GM23338 (cell line): ENCODE measurements around the gene RUVBL1. TPM values are rescaled to one million over a fixed set of nuclear protein-coding genes. Genes with fewer than 3 reads are reported as not detected.

Experiments used
- ATAC-seq: fragments of 200-7000 bp; cut with Tn5 transposase; 3 replicates; pipeline ENCODE4 v1.9.1; 2020
- DNase-seq: peaks from one replicate; pipeline ENCODE4 v3.0.0-alpha.2; 2015; ENCODE audit warnings: low spot score
- H2AFZ ChIP-seq: fragments of 200-600 bp; sonication (generic); 2 replicates; pipeline ENCODE4 v1.8.0; 2016; ENCODE audit warnings: antibody characterized with exemption, mild to moderate bottlenecking, moderate library complexity
- H3F3A ChIP-seq: fragments of 200-600 bp; sonication (generic); replicated peaks from 2 replicates; pipeline ENCODE4 v1.8.0; 2017; ENCODE audit warnings: antibody characterized with exemption, mixed run types, low read depth
- H3K27ac ChIP-seq: fragments of 200-600 bp; sonication (generic); 2 replicates; pipeline ENCODE4 v1.6.1; 2016; ENCODE audit warnings: low read depth
- H3K27me3 ChIP-seq: fragments of 200-600 bp; sonication (generic); 2 replicates; pipeline ENCODE4 v1.8.0; 2016; ENCODE audit warnings: mild to moderate bottlenecking, mixed run types, moderate library complexity; ENCODE audit not compliant: insufficient read depth
- H3K36me3 ChIP-seq: fragments of 200-600 bp; sonication (generic); 2 replicates; pipeline ENCODE4 v1.8.0; 2016; ENCODE audit warnings: mild to moderate bottlenecking; ENCODE audit not compliant: insufficient read depth
- H3K4me1 ChIP-seq: fragments of 200-600 bp; sonication (generic); 2 replicates; pipeline ENCODE4 v1.8.0; 2016; ENCODE audit warnings: mild to moderate bottlenecking, moderate library complexity; ENCODE audit not compliant: insufficient read depth
- H3K4me2 ChIP-seq: fragments of 200-600 bp; sonication (generic); 2 replicates; pipeline ENCODE4 v1.7.1; 2017; ENCODE audit warnings: mixed run types
- H3K4me3 ChIP-seq: fragments of 200-600 bp; sonication (generic); 2 replicates; pipeline ENCODE4 v1.6.1; 2016; ENCODE audit warnings: mixed run types
- H3K79me2 ChIP-seq: fragments of 200-600 bp; sonication (generic); replicated peaks from 2 replicates; pipeline ENCODE4 v1.8.0; 2017; ENCODE audit warnings: mild to moderate bottlenecking; ENCODE audit not compliant: insufficient read depth
- H3K9me2 ChIP-seq: fragments of 200-600 bp; sonication (generic); 2 replicates; pipeline ENCODE4 v1.8.0; 2017; ENCODE audit not compliant: insufficient read depth
- H4K20me1 ChIP-seq: fragments of 200-600 bp; sonication (generic); replicated peaks from 2 replicates; pipeline ENCODE4 v1.8.0; 2017; ENCODE audit warnings: mild to moderate bottlenecking; ENCODE audit not compliant: insufficient read depth
- H3K27ac Mint-ChIP-seq: 2 replicates; pipeline ENCODE4 v1.8.0; 2020; ENCODE audit warnings: inconsistent platforms, mild to moderate bottlenecking, moderate library complexity, mixed read lengths
- H3K27me3 Mint-ChIP-seq: 3 replicates; pipeline ENCODE4 v1.8.0; 2022; ENCODE audit warnings: low read depth, mild to moderate bottlenecking, moderate library complexity, mixed read lengths, inconsistent platforms; ENCODE audit not compliant: insufficient read depth, poor library complexity
- H3K36me3 Mint-ChIP-seq: 3 replicates; pipeline ENCODE4 v1.8.0; 2021; ENCODE audit warnings: low read depth, mild to moderate bottlenecking, inconsistent platforms, moderate library complexity, mixed read lengths
- H3K4me1 Mint-ChIP-seq: 3 replicates; pipeline ENCODE4 v1.8.0; 2020; ENCODE audit warnings: mild to moderate bottlenecking, inconsistent platforms, mixed read lengths
- H3K4me3 Mint-ChIP-seq: 3 replicates; pipeline ENCODE4 v1.8.0; 2021; ENCODE audit warnings: moderate library complexity, mild to moderate bottlenecking, inconsistent platforms, mixed read lengths
- H3K9me3 Mint-ChIP-seq: 3 replicates; pipeline ENCODE4 v1.8.0; 2020; ENCODE audit warnings: moderate library complexity, mild to moderate bottlenecking, inconsistent platforms, mixed read lengths
- CREB1 ChIP-seq: fragments of 250-450 bp; sonication (Bioruptor Pico); IDR thresholded peaks from 2 replicates; pipeline ENCODE4 v1.5.0; 2020; ENCODE audit warnings: low read depth, mild to moderate bottlenecking, moderate library complexity
- CTCF ChIP-seq, 2 experiments: fragments of 200-600 bp in 1 of 2; sonication (generic) in 1 of 2; conservative IDR thresholded peaks; 2 replicates each; pipeline versions ENCODE4 v1.5.1 to v1.6.1; 2016 to 2017; ENCODE audit warnings: antibody characterized with exemption in 2 of 2, low read depth in 2 of 2, mild to moderate bottlenecking in 2 of 2, moderate library complexity in 1 of 2
- ETS1 ChIP-seq: IDR thresholded peaks from 2 replicates; pipeline ENCODE4 v1.6.1; 2016; ENCODE audit warnings: antibody characterized with exemption
- EZH2 ChIP-seq: fragments of 200-600 bp; sonication (generic); IDR thresholded peaks from one replicate; pipeline ENCODE4 v1.8.0; 2017; ENCODE audit warnings: antibody characterized with exemption, mild to moderate bottlenecking, low read depth; ENCODE audit not compliant: unreplicated experiment
- EZH2phosphoT487 ChIP-seq: fragments of 200-600 bp; sonication (generic); IDR thresholded peaks from one replicate; pipeline ENCODE4 v1.8.1; 2018; ENCODE audit warnings: antibody characterized with exemption; ENCODE audit not compliant: unreplicated experiment
- JUNB ChIP-seq: IDR thresholded peaks from one replicate; pipeline ENCODE4 v1.6.1; 2016; ENCODE audit warnings: antibody characterized with exemption; ENCODE audit not compliant: unreplicated experiment
- NANOG ChIP-seq: IDR thresholded peaks from 2 replicates; pipeline ENCODE4 v1.6.1; 2016; ENCODE audit warnings: antibody characterized with exemption, borderline replicate concordance
- POLR2AphosphoS5 ChIP-seq: IDR thresholded peaks from 2 replicates; pipeline ENCODE4 v1.6.1; 2016; ENCODE audit warnings: antibody characterized with exemption, low read depth
- REST ChIP-seq: IDR thresholded peaks from one replicate; pipeline ENCODE4 v1.6.1; 2018; ENCODE audit warnings: antibody characterized with exemption; ENCODE audit not compliant: unreplicated experiment
- STAT1 ChIP-seq: IDR thresholded peaks from one replicate; pipeline ENCODE4 v1.6.1; 2016; ENCODE audit warnings: antibody characterized with exemption; ENCODE audit not compliant: unreplicated experiment
- ZNF114 ChIP-seq: fragments of 250-450 bp; sonication (Bioruptor Pico); IDR thresholded peaks from 2 replicates; pipeline ENCODE4 v1.5.0; 2020; ENCODE audit warnings: mild to moderate bottlenecking, moderate library complexity
- ZNF331 ChIP-seq: fragments of 250-450 bp; sonication (Bioruptor Pico); IDR thresholded peaks from 2 replicates; pipeline ENCODE4 v1.5.0; 2020; ENCODE audit warnings: low read depth, mild to moderate bottlenecking, moderate library complexity
- ZNF462 ChIP-seq: fragments of 250-450 bp; sonication (Bioruptor Pico); IDR thresholded peaks from 2 replicates; pipeline ENCODE4 v1.5.0; 2020; ENCODE audit warnings: mild to moderate bottlenecking, moderate library complexity
- polyA plus RNA-seq: library from polyadenylated mRNA; unstranded; fragments of >200 nt; fragmentation: Nextera tagmentation; extraction: Ambion mirVana; gene quantifications from 2 replicates; pipeline ENCODE4 v1.2.1, GENCODE V29; 2016
- total RNA-seq: library from RNA; depleted of rRNA; stranded (reverse); fragments of >200 nt; shearing (Covaris generic); gene quantifications from 2 replicates; pipeline ENCODE4 v1.2.3, GENCODE V29; 2014

Gene RUVBL1
- total and polyA plus RNA-seq, 2 experiments from 2014 or later, result 133 to 136 TPM

GRCh38 chr3:128100638-128101037 lies 23.0 kb downstream of the RUVBL1 start:
- 0 out of 2 replicates have a peak overlapping the region, but pooled peaks have one; percentile 87 for H3K27ac ChIP-seq
- DNase-seq, result no peak
- no peaks in the 10 kb centered on the region for H3K9me2 ChIP-seq
- H3K36me3 ChIP-seq, result peaks cover 39% of the 10 kb centered on the region
- no peak for ATAC-seq
- TF ChIP-seq STAT1 (no peak), ETS1 (no peak), JUNB (no peak), NANOG (no peak), ZNF114 (no peak), POLR2AphosphoS5 (no peak), EZH2phosphoT487 (no peak), ZNF462 (CRISPR knock-in tag) (no peak), CTCF (conservative IDR thresholded peaks at IDR 0.05; ENCODE audit: low read depth in 2 of 2) (no peak), REST (no peak), ZNF331 (CRISPR knock-in tag) (no peak), CREB1 (CRISPR knock-in tag) (no peak), EZH2 (no peak)
- no peaks in the 10 kb centered on the region for H3K9me3 Mint-ChIP-seq
- peaks cover 54% of the 10 kb centered on the region for H3K4me1 Mint-ChIP-seq
- H3F3A ChIP-seq, result 0 out of 2 replicates have a peak, but pooled peaks cover 10% of the 10 kb centered on the region
- H4K20me1 ChIP-seq, result peaks cover 40% of the 10 kb centered on the region
- H3K4me3 ChIP-seq, result no peak overlapping the region
- peaks cover 60% of the 10 kb centered on the region for H3K4me1 ChIP-seq
- H3K79me2 ChIP-seq, result peaks cover 56% of the 10 kb centered on the region
- H3K27me3 ChIP-seq, result no peaks in the 10 kb centered on the region
- peaks cover 94% of the 10 kb centered on the region for H3K36me3 Mint-ChIP-seq
- H3K27me3 Mint-ChIP-seq, result no peaks in the 10 kb centered on the region
- 0 out of 2 replicates have a peak overlapping the region, but pooled peaks have one; percentile 46 for H3K27ac Mint-ChIP-seq
- H3K4me3 Mint-ChIP-seq, result no peak overlapping the region
- H3K4me2 ChIP-seq, result no peak overlapping the region
- H2AFZ ChIP-seq, result no peak overlapping the region
